MM.1S (cell line): Measurements from ENCODE around the gene TBCCD1.
A peak's percentile ranks its signal among the peaks of the same experiment; 100 is the strongest.

Source experiments
- EZH2 ChIP-seq: fragments of 300-600 bp; sonication (generic); optimal IDR thresholded peaks from 2 replicates; pipeline ENCODE3; 2017; ENCODE audit warnings: low read depth, mild to moderate bottlenecking, antibody characterized with exemption, low read length, mixed read lengths
- EZH2phosphoT487 ChIP-seq: fragments of 300-600 bp; sonication (generic); IDR thresholded peaks from 2 replicates; pipeline ENCODE4 v1.6.1; 2018; ENCODE audit warnings: antibody characterized with exemption, low read length
- TF ChIP-seq, protein P1 (sequence below): fragments of 300-600 bp; sonication (generic); IDR thresholded peaks from 2 replicates; pipeline ENCODE4 v1.5.1; 2016; ENCODE audit warnings: antibody characterized with exemption, low read length, mixed read lengths

DNA sequence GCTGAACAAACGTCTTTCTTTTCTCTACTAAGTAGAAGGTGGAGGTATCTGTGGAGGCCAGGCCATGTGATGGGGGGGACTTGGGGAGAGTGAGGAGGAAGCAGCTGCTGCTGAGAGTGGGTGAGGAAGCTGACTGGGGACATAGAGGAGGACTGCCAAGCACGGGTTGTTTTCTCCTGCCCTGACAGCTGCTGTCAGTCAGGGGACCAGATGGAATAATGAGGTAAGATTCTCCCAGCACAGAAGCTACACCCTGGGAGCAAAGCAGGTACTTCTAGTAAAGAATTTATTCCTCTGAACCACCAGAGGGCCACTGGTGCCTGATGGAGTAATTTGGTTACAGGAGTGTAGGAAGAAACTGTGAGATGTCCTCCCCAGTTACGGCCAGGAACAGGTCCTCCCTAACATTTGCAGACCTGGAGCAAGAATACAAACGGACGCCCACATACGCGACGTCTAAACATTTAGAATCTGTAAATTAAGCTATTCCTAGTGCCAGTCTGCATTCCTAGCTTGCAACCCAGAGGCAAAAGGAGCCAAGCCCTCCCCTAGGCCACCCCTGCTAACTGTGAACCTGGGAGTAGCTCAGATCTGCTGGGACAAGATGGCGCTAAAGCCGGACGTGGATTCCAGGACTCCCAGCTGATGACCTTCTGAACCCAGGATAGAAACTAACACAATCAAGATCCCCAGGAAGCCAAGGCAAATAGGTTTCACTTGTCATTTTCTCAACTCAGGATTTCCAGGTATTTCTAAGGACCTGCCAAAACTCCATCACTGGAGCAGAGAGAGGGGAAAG, 37.7 kb downstream of the TBCCD1 start:
- TF ChIP-seq, protein P1, sequence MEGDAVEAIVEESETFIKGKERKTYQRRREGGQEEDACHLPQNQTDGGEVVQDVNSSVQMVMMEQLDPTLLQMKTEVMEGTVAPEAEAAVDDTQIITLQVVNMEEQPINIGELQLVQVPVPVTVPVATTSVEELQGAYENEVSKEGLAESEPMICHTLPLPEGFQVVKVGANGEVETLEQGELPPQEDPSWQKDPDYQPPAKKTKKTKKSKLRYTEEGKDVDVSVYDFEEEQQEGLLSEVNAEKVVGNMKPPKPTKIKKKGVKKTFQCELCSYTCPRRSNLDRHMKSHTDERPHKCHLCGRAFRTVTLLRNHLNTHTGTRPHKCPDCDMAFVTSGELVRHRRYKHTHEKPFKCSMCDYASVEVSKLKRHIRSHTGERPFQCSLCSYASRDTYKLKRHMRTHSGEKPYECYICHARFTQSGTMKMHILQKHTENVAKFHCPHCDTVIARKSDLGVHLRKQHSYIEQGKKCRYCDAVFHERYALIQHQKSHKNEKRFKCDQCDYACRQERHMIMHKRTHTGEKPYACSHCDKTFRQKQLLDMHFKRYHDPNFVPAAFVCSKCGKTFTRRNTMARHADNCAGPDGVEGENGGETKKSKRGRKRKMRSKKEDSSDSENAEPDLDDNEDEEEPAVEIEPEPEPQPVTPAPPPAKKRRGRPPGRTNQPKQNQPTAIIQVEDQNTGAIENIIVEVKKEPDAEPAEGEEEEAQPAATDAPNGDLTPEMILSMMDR, result peak; percentile 14; the same call in 1 of the 2 replicates
- no peak for TF ChIP-seq EZH2
- no peak for TF ChIP-seq EZH2phosphoT487
